K562 (cell line): ENCODE data around the gene C1QTNF5.

Experiments
- EP300 ChIP-seq: IDR thresholded peaks from 2 replicates; pipeline ENCODE4 v1.6.1; 2012; ENCODE audit warnings: low read length, improper control_type of control experiment
- PCBP1 ChIP-seq: fragments of 200-400 bp; formaldehyde crosslinking; IDR thresholded peaks from 2 replicates; pipeline ENCODE4 v1.6.1; 2018; ENCODE audit warnings: mild to moderate bottlenecking, low read depth, low read length; ENCODE audit not compliant: poor library complexity, severe bottlenecking
- SIN3A ChIP-seq, 2 experiments: fragments of 150-350 bp in 1 of 2; IDR thresholded peaks; 2 replicates each; pipeline ENCODE4 v1.6.1; 2011 to 2016; ENCODE audit warnings: borderline replicate concordance in 2 of 2, low read depth in 2 of 2, low read length in 2 of 2, mild to moderate bottlenecking in 2 of 2, moderate library complexity in 2 of 2; ENCODE audit not compliant: control insufficient read depth in 1 of 2
- ZNF785 ChIP-seq: fragments of 250-450 bp; sonication (Bioruptor Pico); IDR thresholded peaks from 2 replicates; pipeline ENCODE4 v1.4.0; 2020; ENCODE audit warnings: mild to moderate bottlenecking
- TF ChIP-seq, protein P1 (sequence below): sonication (generic); formaldehyde crosslinking; IDR thresholded peaks from 2 replicates; pipeline ENCODE4 v1.9.0; 2022; ENCODE audit warnings: mild to moderate bottlenecking, missing genetic modification reagents

DNA sequence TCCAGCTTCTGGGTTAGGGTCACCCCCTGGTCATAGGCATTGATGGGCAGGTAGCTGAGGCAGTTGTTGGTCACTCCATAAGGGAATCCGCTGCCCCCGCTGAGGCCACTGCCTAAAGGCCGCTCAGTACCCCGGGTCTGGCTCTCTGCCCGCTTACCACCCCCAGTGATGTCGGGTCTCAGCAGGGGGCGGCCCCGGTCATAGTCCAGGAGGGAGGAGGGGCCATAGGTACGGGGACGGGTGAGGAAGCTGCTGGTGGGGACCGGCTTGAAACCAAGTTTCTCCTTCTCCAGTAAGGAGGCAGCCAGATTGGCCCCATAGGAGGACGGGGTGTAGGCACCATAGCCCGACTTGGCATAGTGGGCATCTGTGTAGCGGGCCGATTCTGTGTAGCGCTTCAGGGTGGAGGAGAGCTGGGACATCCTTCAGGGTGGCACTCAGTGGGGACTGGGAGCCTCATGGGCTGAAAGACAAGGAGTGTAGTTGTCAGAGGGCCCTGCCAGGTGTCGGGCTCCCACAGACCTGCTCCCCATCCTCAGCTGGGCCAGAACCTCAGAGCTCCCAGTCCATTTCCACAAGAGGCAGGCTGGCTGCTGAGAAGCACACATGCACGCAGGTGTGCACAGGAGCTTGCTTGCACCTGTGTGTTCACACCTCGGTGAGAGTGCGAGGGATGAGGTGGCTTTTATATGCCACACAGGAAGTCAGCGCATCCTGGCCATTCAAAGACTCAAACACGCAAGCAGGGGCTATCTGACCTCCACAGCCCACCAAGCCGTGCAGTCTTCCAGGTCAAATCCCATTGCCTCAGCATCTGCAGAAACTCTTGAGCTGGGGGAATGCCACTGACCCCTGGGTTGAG lies 32.6 kb upstream of the C1QTNF5 start:
- TF ChIP-seq PCBP1 (no peak), SIN3A (IDR thresholded peaks at IDR 0.05; ENCODE audit: borderline replicate concordance in 2 of 2, control insufficient read depth in 1 of 2, low read depth in 2 of 2, low read length in 2 of 2) (no peak), ZNF785 (CRISPR knock-in tag) (no peak), EP300 (no peak)
- TF ChIP-seq, protein P1, sequence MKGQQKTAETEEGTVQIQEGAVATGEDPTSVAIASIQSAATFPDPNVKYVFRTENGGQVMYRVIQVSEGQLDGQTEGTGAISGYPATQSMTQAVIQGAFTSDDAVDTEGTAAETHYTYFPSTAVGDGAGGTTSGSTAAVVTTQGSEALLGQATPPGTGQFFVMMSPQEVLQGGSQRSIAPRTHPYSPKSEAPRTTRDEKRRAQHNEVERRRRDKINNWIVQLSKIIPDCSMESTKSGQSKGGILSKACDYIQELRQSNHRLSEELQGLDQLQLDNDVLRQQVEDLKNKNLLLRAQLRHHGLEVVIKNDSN (CRISPR knock-in tag), result no peak
